Measurements from ENCODE around the gene PSME4.

GRCh38 chr2:53852532-53852931 is 118.3 kb downstream of the PSME4 start:
- TF ChIP-seq EZH2 (IDR thresholded peaks at IDR 0.05; ENCODE audit: borderline replicate concordance, low read depth, low read length, severe bottlenecking): no peak
- TF ChIP-seq, protein P1, sequence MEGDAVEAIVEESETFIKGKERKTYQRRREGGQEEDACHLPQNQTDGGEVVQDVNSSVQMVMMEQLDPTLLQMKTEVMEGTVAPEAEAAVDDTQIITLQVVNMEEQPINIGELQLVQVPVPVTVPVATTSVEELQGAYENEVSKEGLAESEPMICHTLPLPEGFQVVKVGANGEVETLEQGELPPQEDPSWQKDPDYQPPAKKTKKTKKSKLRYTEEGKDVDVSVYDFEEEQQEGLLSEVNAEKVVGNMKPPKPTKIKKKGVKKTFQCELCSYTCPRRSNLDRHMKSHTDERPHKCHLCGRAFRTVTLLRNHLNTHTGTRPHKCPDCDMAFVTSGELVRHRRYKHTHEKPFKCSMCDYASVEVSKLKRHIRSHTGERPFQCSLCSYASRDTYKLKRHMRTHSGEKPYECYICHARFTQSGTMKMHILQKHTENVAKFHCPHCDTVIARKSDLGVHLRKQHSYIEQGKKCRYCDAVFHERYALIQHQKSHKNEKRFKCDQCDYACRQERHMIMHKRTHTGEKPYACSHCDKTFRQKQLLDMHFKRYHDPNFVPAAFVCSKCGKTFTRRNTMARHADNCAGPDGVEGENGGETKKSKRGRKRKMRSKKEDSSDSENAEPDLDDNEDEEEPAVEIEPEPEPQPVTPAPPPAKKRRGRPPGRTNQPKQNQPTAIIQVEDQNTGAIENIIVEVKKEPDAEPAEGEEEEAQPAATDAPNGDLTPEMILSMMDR (IDR thresholded peaks at IDR 0.05; ENCODE audit: borderline replicate concordance, extremely low read depth, low read length, poor library complexity, severe bottlenecking): no peak

All from DND-41 (cell line).